Gastrocnemius medialis (tissue), 4 donors: Measurements from ENCODE around the gene PLSCR4. TPM values are rescaled to one million over a fixed set of nuclear protein-coding genes. Genes with fewer than 3 reads are reported as not detected.
"Not testable (repeated sequence)": the region's sequence is repeated elsewhere in the genome, so short reads cannot be mapped to it uniquely, and the experiment has no call there.

Experiments used
- ATAC-seq, 2 donors: fragments of 150-250 bp; one replicate each; pipeline ENCODE4 v1.9.1; 2016
- DNase-seq, 2 donors: peaks; one replicate each; pipeline ENCODE4 v3.0.0-alpha.2; 2019
- H3K27ac ChIP-seq, 4 donors: fragments of 200-600 bp; sonication (generic); 1 replicate in 1 of 4; 2 replicates in 3 of 4; pipeline ENCODE4 v1.5.1; 2016 to 2018; ENCODE audit warnings: mild to moderate bottlenecking in 2 of 4, moderate library complexity in 1 of 4
- H3K27me3 ChIP-seq, 3 donors: fragments of 200-600 bp; sonication (generic) in 2 of 3; 1 replicate in 1 of 3; 2 replicates in 2 of 3; pipeline versions ENCODE4 v1.5.1 to v1.6.0; 2016 to 2019; ENCODE audit warnings: mild to moderate bottlenecking in 1 of 3, moderate library complexity in 1 of 3
- H3K36me3 ChIP-seq, 2 donors: fragments of 200-600 bp; sonication (generic) in 1 of 2; one replicate each; pipeline ENCODE4 v1.5.1; 2017 to 2018
- H3K4me1 ChIP-seq, 2 donors: fragments of 200-600 bp; sonication (generic) in 1 of 2; one replicate each; pipeline ENCODE4 v1.5.1; 2016 to 2017; ENCODE audit warnings: mild to moderate bottlenecking in 2 of 2
- H3K4me3 ChIP-seq, 4 donors: fragments of 200-600 bp; sonication (generic) in 3 of 4; 1 replicate in 1 of 4; 2 replicates in 3 of 4; pipeline ENCODE4 v1.5.1; 2016 to 2019; ENCODE audit warnings: mild to moderate bottlenecking in 2 of 4
- H3K9me3 ChIP-seq, 3 donors: fragments of 200-600 bp; sonication (generic) in 2 of 3; 1 replicate in 1 of 3; 2 replicates in 2 of 3; pipeline ENCODE4 v1.5.1; 2016 to 2019
- POLR2A ChIP-seq, 2 donors: fragments of 450-650 bp; IDR thresholded peaks; one replicate each; pipeline ENCODE4 v1.6.1; 2017; ENCODE audit warnings: antibody characterized with exemption in 2 of 2, mild to moderate bottlenecking in 2 of 2, moderate library complexity in 2 of 2
- in situ Hi-C, 4 donors: fragments of 200-750 bp; cut with MboI; loops; one replicate each; pipeline versions ENCODE4 v1.15.0 to v1.8.0; 2017; ENCODE audit warnings: low sequenced_read_pairs in 4 of 4
- intact Hi-C: fragments of 100-400 bp; cut with DNase I; formaldehyde crosslinking; loops from one replicate; pipeline ENCODE4 v1.15.1; 2023; ENCODE audit warnings: low total_unique reads
- total RNA-seq, 4 donors: library from RNA; depleted of rRNA; stranded (reverse); fragments of >200 nt; gene quantifications; one replicate each; pipeline versions ENCODE4 v1.1.0 to v1.2.3, GENCODE V29; 2016
- TF ChIP-seq, protein P1 (sequence below), 5 experiments: fragments of 450-650 bp in 3 of 5; fragments of 200-600 bp in 2 of 5; sonication (generic) in 2 of 5; IDR thresholded peaks in 4 of 5; conservative IDR thresholded peaks in 1 of 5; 1 replicate in 4 of 5; 2 replicates in 1 of 5; pipeline ENCODE4 v1.5.1; 2016 to 2019; ENCODE audit warnings: antibody characterized with exemption in 5 of 5, mild to moderate bottlenecking in 3 of 5, moderate library complexity in 3 of 5

PLSCR4 gene
- total RNA-seq, 4 donors from 2014 or later = 6.3 to 16.8 (median 9.5) TPM

DNA sequence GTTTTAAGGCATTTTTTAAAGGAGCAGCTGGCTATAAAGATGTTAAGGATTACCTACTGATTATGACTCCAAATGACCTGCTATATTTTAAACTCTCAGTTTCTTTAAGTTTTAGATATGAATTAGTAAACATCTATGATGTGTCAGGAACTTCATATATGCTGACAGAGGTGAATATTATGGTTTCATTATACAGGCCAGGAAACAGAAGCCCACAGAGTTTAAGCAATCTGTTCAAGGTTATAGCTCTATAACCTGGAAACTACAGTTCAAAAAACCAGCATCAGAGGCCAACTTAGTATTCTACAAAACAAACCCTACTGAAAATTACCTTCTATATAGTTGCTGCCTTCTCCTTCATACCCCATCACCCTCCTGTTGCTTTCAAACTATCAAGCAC, 17.4 kb downstream of the PLSCR4 start:
- intact Hi-C loops = no loop called here
- no peak overlapping the region for H3K4me3 ChIP-seq
- ATAC-seq (no peak), DNase-seq (no peak)
- H3K27me3 ChIP-seq = no peaks in the 10 kb centered on the region
- TF ChIP-seq, protein P1, sequence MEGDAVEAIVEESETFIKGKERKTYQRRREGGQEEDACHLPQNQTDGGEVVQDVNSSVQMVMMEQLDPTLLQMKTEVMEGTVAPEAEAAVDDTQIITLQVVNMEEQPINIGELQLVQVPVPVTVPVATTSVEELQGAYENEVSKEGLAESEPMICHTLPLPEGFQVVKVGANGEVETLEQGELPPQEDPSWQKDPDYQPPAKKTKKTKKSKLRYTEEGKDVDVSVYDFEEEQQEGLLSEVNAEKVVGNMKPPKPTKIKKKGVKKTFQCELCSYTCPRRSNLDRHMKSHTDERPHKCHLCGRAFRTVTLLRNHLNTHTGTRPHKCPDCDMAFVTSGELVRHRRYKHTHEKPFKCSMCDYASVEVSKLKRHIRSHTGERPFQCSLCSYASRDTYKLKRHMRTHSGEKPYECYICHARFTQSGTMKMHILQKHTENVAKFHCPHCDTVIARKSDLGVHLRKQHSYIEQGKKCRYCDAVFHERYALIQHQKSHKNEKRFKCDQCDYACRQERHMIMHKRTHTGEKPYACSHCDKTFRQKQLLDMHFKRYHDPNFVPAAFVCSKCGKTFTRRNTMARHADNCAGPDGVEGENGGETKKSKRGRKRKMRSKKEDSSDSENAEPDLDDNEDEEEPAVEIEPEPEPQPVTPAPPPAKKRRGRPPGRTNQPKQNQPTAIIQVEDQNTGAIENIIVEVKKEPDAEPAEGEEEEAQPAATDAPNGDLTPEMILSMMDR (IDR thresholded peaks at IDR 0.05 in 4 of 5, conservative IDR thresholded peaks at IDR 0.05 in 1 of 5) = no peak
- TF ChIP-seq POLR2A (IDR thresholded peaks at IDR 0.05) = no peak
- no peaks in the 10 kb centered on the region for H3K4me1 ChIP-seq
- H3K36me3 ChIP-seq = no peaks in the 10 kb centered on the region
- H3K9me3 ChIP-seq = peaks cover 0 to 9% (median 0%) of the 10 kb centered on the region in 3 donors
- in situ Hi-C loops = no loop called here
- no peak overlapping the region for H3K27ac ChIP-seq

DNA sequence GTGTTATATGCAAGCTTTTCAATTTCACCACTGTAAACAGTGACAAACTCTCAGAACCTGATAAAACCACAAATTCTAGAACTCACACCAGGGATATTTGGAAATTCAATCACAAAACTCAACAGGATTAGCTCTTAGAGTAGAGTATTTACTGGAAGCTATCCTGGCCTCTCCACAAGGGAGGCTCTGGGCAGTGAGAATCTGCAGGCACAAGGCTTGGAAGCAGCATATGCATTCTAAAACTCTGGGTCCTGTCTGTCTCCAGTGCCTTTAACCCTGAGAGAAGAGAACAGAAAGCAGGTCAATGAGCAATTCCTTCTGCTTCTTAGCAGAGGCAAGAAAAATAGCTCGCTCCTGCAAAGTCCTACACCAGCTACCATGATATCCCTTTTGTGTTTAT, 23.4 kb downstream of the PLSCR4 start:
- Histone ChIP-seq H3K4me1 (no peaks in the 10 kb centered on the region), H3K27ac (no peak overlapping the region), H3K4me3 (no peak overlapping the region), H3K36me3 (no peaks in the 10 kb centered on the region), H3K9me3 (no peaks in the 10 kb centered on the region), H3K27me3 (no peaks in the 10 kb centered on the region)
- no peak for DNase-seq
- intact Hi-C loops (loop anchor here (10.0 kb wide), 1 partner anchor 347 kb away; no protein-coding TSS in a partner anchor), in situ Hi-C loops (no loop called here)
- no peak for ATAC-seq
- TF ChIP-seq, protein P1 (IDR thresholded peaks at IDR 0.05 in 4 of 5, conservative IDR thresholded peaks at IDR 0.05 in 1 of 5) = no peak
- no peak for TF ChIP-seq POLR2A (IDR thresholded peaks at IDR 0.05)

DNA sequence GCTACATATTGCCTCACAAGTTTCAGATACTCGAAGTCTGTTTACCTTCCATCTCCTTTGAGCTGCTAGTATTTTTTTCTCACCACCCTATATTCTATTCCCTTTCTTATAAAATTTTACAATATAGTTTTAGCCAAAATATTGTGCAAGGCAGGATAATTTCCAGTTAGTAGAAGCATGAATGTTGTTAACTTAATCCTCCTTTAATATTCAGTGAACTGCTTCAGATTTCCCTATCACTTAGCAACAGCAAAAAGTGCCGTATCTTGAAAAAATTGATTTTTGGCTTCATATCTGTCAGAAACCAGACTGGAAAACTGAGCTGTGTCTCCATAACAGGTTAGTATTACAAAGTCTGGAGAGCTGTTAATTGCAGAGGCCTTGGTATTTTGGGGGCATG, 24.0 kb downstream of the PLSCR4 start:
- intact Hi-C loops (loop anchor here (10.0 kb wide), 1 partner anchor 348 kb away; no protein-coding TSS in a partner anchor), in situ Hi-C loops (no loop called here)
- no peaks in the 10 kb centered on the region for H3K27me3 ChIP-seq
- ATAC-seq = no peak
- no peak overlapping the region for H3K27ac ChIP-seq
- H3K4me3 ChIP-seq = no peak overlapping the region
- no peaks in the 10 kb centered on the region for H3K4me1 ChIP-seq
- TF ChIP-seq, protein P1 (IDR thresholded peaks at IDR 0.05 in 4 of 5, conservative IDR thresholded peaks at IDR 0.05 in 1 of 5) = no peak
- TF ChIP-seq POLR2A (IDR thresholded peaks at IDR 0.05) = no peak
- H3K9me3 ChIP-seq = no peaks in the 10 kb centered on the region
- H3K36me3 ChIP-seq = no peaks in the 10 kb centered on the region
- DNase-seq = no peak

DNA sequence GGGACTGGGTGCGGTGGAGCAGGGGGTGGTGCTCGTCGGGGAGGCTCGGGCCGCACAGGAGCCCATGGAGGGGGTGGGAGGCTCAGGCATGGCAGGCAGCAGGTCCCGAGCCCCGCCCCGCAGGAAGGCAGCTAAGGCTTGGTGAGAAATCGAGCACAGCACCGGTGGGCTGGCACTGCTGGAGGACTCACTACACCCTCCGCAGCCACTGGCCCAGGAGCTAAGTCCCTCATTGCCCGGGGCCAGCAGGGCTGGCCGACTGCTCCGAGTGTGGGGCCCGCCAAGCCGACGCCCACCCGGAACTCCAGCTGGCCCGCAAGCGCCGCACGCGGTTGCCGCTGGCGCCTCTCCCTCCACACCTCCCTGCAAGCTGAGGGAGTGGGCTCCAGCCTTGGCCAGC, 25.4 kb downstream of the PLSCR4 start:
- H3K27ac ChIP-seq, H3K27me3 ChIP-seq, H3K9me3 ChIP-seq, H3K4me3 ChIP-seq, ATAC-seq, H3K4me1 ChIP-seq, DNase-seq, in situ Hi-C loops, H3K36me3 ChIP-seq: not testable (repeated sequence)
- intact Hi-C loops = loop anchor here (10.0 kb wide), 1 partner anchor 349 kb away; no protein-coding TSS in a partner anchor

DNA sequence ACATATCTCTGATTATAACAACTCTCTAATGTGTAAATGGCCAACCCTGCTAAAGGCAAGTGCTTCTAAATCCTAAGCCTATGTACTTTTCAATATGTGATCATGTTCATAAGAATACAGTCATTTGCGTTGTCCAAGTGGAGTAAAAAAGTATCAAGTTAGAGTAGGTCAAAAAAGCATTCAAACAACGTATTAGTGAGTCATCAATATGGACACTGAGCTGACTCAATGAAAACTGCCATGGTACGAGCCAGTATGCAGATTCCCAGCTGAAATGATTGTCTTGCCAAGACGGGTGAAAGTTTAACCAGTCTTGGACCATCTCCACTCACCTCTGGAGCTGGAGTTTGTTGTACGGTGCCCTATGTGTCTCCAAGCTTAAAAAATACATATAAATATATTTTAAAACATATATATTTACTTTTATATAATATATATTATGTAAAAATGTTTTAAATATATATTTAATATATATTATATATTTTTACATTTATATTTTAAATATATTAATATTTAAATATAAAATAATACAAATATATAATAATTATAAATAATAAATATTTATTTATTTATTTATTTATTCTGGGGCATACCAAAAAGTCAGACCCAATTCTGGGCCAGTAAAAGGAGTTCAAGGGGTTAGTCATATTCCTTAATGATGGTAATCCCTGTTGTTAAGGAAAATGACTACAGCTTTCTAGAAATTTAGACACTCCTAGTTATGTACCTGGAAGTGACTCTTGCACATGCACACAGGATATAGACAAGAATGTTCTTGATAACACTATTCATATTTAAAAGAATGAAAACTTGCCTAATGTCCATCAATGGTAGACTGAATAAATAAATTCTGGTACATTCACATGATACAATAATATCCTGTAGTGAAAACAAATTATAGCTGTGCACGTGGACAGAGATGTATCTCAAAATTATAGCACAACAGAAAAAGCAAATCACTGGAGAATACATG, 27.2 kb downstream of the PLSCR4 start:
- H3K27ac ChIP-seq = peak overlapping the region in 1 of 4 donors; percentile 15
- no peak overlapping the region for H3K4me3 ChIP-seq
- no peaks in the 10 kb centered on the region for H3K9me3 ChIP-seq
- ATAC-seq (peak; percentile 30 to 41), DNase-seq (no peak)
- TF ChIP-seq POLR2A (IDR thresholded peaks at IDR 0.05) = no peak
- TF ChIP-seq, protein P1 (IDR thresholded peaks at IDR 0.05 in 4 of 5, conservative IDR thresholded peaks at IDR 0.05 in 1 of 5) = no peak
- intact Hi-C loops = loop anchor here (10.0 kb wide), 1 partner anchor 351 kb away; no protein-coding TSS in a partner anchor
- peaks cover 0 to 2% of the 10 kb centered on the region in 2 donors for H3K4me1 ChIP-seq
- in situ Hi-C loops = loop anchor here in 2 of 4 donors (25.0 kb wide), 1 partner anchor 364 kb away; no protein-coding TSS in a partner anchor
- no peaks in the 10 kb centered on the region for H3K36me3 ChIP-seq
- no peaks in the 10 kb centered on the region for H3K27me3 ChIP-seq
